Stimulated activated CD4-positive, alpha-beta T cell treated with anti-CD3 and anti-CD28 coated beads, Interleukin-1b, Interleukin-23, amount 100 ng/mL, for 24 hours (primary cell): ENCODE data around the gene REG1B.

Experiments used
- DNase-seq, 4 experiments: peaks; one replicate each; pipeline ENCODE4 v3.0.0-alpha.2; 2020; ENCODE audit warnings: low read depth in 4 of 4, low spot score in 1 of 4

REG1B gene

GRCh38 chr2:79087785-79088364 lies at the start of gene REG1B:
Gene REG1B, minus strand, starts transcription at chr2:79087993. Its CDS starts 381 bp downstream, at chr2:79087612.
- DNase-seq = no peak

GRCh38 chr2:79131687-79132086 lies 43.9 kb upstream of the REG1B start:
- DNase-seq = no peak

- no peak for DNase-seq
Observed at GRCh38 chr2:79129804-79130203, 42.0 kb upstream of the REG1B start.

- no peak for DNase-seq
Observed at GRCh38 chr2:79129260-79129659, 41.5 kb upstream of the REG1B start.

- no peak for DNase-seq
Observed at GRCh38 chr2:79128406-79128805, 40.6 kb upstream of the REG1B start.

GRCh38 chr2:79125721-79125985 lies 37.9 kb upstream of the REG1B start:
- DNase-seq = no peak

GRCh38 chr2:79124907-79125720 lies 37.3 kb upstream of the REG1B start:
- no peak for DNase-seq

GRCh38 chr2:79122676-79123075 lies 34.9 kb upstream of the REG1B start:
- no peak for DNase-seq

- no peak for DNase-seq
Observed at GRCh38 chr2:79120194-79120713, 32.5 kb upstream of the REG1B start, which contains the start of gene REG1A. Gene REG1A, plus strand, starts transcription at chr2:79120488. Its CDS starts 374 bp downstream, at chr2:79120862.

GRCh38 chr2:79116997-79117928 lies 29.5 kb upstream of the REG1B start:
- no peak for DNase-seq

- DNase-seq = no peak
Observed at GRCh38 chr2:79114797-79115494, 27.2 kb upstream of the REG1B start.

GRCh38 chr2:79112269-79112668 lies 24.5 kb upstream of the REG1B start:
- DNase-seq = no peak

- no peak for DNase-seq
Observed at GRCh38 chr2:79105259-79105658, 17.5 kb upstream of the REG1B start.

- DNase-seq = no peak
Observed at GRCh38 chr2:79103214-79103613, 15.4 kb upstream of the REG1B start.

- no peak for DNase-seq
Observed at GRCh38 chr2:79101024-79101423, 13.2 kb upstream of the REG1B start.

- DNase-seq = no peak
Observed at GRCh38 chr2:79100285-79100684, 12.5 kb upstream of the REG1B start.

- no peak for DNase-seq
Observed at GRCh38 chr2:79099140-79099686, 11.4 kb upstream of the REG1B start.

- no peak for DNase-seq
Observed at GRCh38 chr2:79097843-79098242, 10.1 kb upstream of the REG1B start.

- no peak for DNase-seq
Observed at GRCh38 chr2:79090693-79091092, 2.9 kb upstream of the REG1B start.

GRCh38 chr2:79086255-79086654 lies 1.5 kb downstream of the REG1B start:
- DNase-seq = no peak

- DNase-seq = no peak
Observed at GRCh38 chr2:79085382-79085781, 2.4 kb downstream of the REG1B start.
